CD4-positive, alpha-beta T cell treated with Interleukin-12 subunit alpha and Interleukin-12 subunit beta, for 1 hour (primary cell): ENCODE data around the gene SPRN.
A peak's percentile ranks its signal among the peaks of the same experiment; 100 is the strongest.
"Not testable (repeated sequence)": the region's sequence is repeated elsewhere in the genome, so short reads cannot be mapped to it uniquely, and the experiment has no call there.

Experiments
- DNase-seq: peaks from one replicate; pipeline ENCODE4 v3.0.0-alpha.2; 2020

SPRN gene

GRCh38 chr10:133383551-133383950, 40.9 kb downstream of the SPRN start:
- no peak for DNase-seq

GRCh38 chr10:133381036-133381435, 43.4 kb downstream of the SPRN start:
- DNase-seq = no peak

- DNase-seq = no peak
Observed at GRCh38 chr10:133379801-133380666, 44.4 kb downstream of the SPRN start.

- DNase-seq = peak; percentile 73
Observed at GRCh38 chr10:133379152-133379800, 45.1 kb downstream of the SPRN start, which contains the start of gene PAOX. TSS of gene PAOX (plus strand) at chr10:133379262. CDS start at chr10:133379317, 55 bp downstream.

GRCh38 chr10:133378251-133379096, 46.0 kb downstream of the SPRN start:
- DNase-seq = peak; percentile 60

GRCh38 chr10:133377818-133378250, 46.6 kb downstream of the SPRN start:
- no peak for DNase-seq

- DNase-seq = no peak
Observed at GRCh38 chr10:133377025-133377817, 47.2 kb downstream of the SPRN start.

GRCh38 chr10:133376183-133376582, 48.2 kb downstream of the SPRN start:
- DNase-seq = not testable (repeated sequence)

GRCh38 chr10:133375357-133376115, 48.9 kb downstream of the SPRN start:
- DNase-seq = no peak

- DNase-seq = peak; percentile 93
Observed at GRCh38 chr10:133373174-133374090, 51.0 kb downstream of the SPRN start, which contains the start of gene ECHS1. TSS of gene ECHS1 (minus strand) at chr10:133373354. CDS start at chr10:133373333, 21 bp downstream.

- no peak for DNase-seq
Observed at GRCh38 chr10:133372507-133372906, 51.9 kb downstream of the SPRN start.
